LHCN-M2 (cell line): ENCODE data around the gene SERINC4. TPM values are rescaled to one million over a fixed set of nuclear protein-coding genes. Genes with fewer than 3 reads are reported as not detected.

ENCODE experiments used
- DNase-seq: peaks from one replicate; pipeline ENCODE4 v3.0.0-alpha.2; 2012; ENCODE audit warnings: low read depth
- total RNA-seq: library from RNA; depleted of rRNA; stranded (reverse); fragments of >200 nt; gene quantifications from 2 replicates; pipeline ENCODE4 v1.2.3, GENCODE V29; 2014; rRNA removed

The SERINC4 gene
- total RNA-seq, 1 experiment from 2014 or later, result 0.11 TPM

DNA sequence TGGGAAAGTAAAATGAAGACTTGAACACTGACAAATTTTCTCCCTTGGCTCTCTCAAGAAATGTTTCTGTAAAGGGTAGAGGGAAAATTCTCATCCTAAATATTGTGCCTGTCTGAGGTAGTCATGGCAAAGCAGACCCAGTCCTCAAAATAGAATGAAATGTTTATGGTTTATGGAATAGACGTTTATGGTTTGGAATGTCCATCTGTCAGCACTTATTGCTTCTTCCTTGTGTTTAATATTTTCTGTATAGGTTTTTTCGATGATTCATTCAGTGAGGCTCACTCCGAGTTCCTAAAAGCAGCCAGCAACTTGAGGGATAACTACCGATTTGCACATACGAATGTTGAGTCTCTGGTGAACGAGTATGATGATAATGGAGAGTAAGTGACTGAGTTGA lies 37.2 kb downstream of the SERINC4 start:
- no peak for DNase-seq

DNA sequence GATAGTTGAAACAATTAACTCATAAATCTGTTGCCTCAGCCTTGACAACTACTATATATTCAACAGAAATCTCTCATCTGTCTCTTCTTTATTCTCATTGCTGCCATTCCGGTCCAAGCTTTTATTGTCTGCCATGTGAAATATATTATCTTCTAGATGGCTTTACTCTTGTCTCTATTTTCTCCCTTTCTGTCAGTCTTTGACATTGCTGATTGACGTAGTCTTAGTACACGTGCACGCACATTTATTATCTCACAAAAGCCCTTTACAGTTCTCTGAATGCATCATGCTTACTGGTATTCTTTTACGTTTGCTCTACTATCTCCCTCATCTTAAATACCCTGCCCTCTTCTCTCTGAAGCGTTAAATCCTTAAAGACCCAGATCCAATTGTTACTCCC lies 48.1 kb downstream of the SERINC4 start:
- DNase-seq, result no peak

DNA sequence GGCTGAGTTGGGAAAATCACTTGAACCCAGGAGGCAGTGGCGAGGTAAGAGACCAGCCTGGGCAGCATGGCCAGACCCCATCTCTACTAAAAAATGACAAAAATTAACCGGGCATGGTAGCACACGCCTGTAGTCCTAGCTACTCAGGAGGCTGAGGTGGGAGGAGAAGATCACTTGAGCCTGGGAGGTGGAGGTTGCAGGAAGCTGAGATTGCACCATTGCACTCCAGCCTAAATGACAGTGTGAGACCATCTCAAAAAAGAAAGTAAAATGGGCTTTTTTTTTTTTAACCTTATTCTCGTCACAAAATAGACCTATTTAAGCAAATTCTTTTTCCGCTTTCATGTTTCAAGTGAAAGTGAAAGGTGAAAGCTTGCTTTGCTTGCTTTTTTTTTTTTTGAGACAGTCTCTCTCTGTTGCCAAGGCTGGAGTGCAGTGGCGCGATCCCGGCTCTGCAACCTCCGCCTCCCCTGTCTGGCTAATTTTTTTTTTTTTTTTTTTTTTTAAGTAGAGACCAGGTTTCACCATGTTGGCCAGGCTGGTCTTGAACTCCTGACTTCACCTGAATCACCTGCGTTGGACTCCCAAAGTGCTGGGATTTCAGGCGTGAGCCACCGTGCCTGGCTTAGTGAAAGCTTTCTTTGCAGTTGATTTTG lies 50.2 kb downstream of the SERINC4 start:
- DNase-seq, result no peak

DNA sequence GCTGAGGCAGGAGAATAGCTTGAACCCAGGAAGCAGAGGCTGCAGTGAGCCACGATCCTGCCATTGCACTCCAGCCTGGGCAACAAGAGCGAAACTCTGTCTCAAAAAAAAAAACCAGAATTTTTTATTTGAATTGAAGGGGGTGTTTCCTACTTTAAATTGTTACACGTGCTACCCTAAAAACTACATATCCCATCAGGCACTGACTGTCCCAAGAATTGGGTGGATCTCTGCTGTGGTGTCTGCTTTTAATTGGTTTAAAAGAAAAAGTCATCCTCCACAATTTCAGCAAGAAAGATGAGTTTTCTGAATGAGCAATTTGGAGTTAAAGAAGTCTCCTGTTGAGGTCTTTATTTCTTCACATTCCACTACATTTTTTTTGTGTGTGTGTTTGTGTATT lies 51.6 kb downstream of the SERINC4 start:
- peak; percentile 22 for DNase-seq

- DNase-seq, result peak; percentile 46
Observed at GRCh38 chr15:43746903-43747309, 53.1 kb downstream of the SERINC4 start.

DNA sequence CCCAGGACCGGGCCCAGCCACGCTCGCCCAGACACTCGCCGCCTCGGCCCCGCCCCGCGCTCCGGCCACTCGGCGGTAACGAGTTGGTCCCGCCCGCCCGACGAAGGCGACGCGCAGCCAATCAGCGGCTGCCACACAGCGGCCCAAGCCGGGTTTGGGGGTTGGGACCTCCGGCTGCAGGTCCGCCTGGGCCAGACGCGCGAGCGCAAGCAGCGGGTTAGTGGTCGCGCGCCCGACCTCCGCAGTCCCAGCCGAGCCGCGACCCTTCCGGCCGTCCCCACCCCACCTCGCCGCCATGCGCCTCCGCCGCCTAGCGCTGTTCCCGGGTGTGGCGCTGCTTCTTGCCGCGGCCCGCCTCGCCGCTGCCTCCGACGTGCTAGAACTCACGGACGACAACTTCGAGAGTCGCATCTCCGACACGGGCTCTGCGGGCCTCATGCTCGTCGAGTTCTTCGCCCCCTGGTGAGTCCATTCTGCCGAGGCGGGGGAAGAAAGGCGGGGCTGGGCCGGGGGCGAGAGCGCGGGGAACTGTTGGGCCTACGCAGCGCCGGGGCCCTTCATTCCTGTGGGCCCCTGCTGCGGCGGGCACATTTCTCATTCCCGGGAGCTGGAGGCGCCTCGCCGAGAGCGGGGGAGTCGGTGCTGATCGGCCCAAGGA lies 53.6 kb downstream of the SERINC4 start, which contains the start of gene PDIA3:
Gene PDIA3 (plus strand): TSS at position 194 of the 658 bp plus-strand sequence. CDS start 102 bp downstream, at position 296.
- peak; percentile 83 for DNase-seq

Other genes with a start within 250 kb of the SERINC4 start
- 6.5 and 10.2 TPM in 2 replicates for gene PPIP5K1, start 210.0 kb downstream of the SERINC4 start, total RNA-seq
- gene CKMT1B, start 206.2 kb downstream of the SERINC4 start, total RNA-seq, result not detected in 2 replicates
- gene STRC, start 181.4 kb downstream of the SERINC4 start, total RNA-seq, result not detected in 2 replicates
- gene CATSPER2, start 151.4 kb downstream of the SERINC4 start, total RNA-seq, result 0.29 and 0.58 TPM in 2 replicates
- not detected in 2 replicates for gene CKMT1A, start 106.4 kb downstream of the SERINC4 start, total RNA-seq
- gene PDIA3, start 53.8 kb downstream of the SERINC4 start, total RNA-seq, result 165 and 172 TPM in 2 replicates
- 1.3 and 2.5 TPM in 2 replicates for gene ELL3, start 23.3 kb downstream of the SERINC4 start, total RNA-seq
- gene SERF2, start 7.9 kb downstream of the SERINC4 start, total RNA-seq, result 1,349 and 2,104 TPM in 2 replicates
- 8.8 and 10.3 TPM in 2 replicates for gene HYPK, start 379 bp upstream of the SERINC4 start, total RNA-seq
- 31.0 and 36.4 TPM in 2 replicates for gene MFAP1, start 24.5 kb upstream of the SERINC4 start, total RNA-seq
- gene WDR76, start 26.8 kb upstream of the SERINC4 start, total RNA-seq, result 39.1 and 43.2 TPM in 2 replicates